Measurements from ENCODE around the gene NKAP.

DNA sequence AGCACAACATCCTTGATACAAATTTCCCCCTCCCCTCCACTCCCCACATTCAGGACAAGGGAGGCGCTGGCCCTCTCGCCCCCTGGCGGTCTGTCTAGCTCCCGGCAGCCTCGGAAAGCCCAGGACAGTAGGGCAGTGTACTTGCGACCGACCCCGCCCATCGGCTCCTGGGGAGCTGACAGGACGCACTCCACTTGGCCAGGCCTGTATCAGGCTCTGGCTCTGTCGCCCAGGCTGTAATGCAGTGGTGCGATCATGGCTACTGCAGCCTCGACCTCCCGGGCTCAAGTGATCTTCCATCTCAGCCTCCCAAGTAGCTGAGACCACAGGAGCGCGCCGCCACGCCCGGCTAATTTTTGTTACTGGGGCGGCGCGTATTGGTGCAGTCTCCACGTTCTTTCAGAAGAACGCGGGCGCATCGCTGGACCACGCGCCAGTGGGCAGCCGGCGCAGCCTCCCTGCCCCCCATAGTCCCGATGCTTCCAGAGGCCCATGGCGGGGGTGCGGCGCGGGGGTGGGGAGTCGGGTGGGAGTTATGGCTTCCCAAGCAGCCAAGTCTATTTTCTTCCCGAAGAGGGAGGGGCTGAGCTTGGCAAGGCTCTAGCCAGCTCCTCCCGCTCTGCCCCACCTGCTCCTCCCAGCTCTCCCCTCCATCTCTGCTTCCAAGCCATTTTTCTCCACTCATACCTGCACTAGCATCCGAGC lies 55.7 kb downstream of the NKAP start:
- no peak for TF ChIP-seq EZH2 (IDR thresholded peaks at IDR 0.05; ENCODE audit: borderline replicate concordance, low read depth, low read length, poor library complexity, severe bottlenecking)
- TF ChIP-seq, protein P1, sequence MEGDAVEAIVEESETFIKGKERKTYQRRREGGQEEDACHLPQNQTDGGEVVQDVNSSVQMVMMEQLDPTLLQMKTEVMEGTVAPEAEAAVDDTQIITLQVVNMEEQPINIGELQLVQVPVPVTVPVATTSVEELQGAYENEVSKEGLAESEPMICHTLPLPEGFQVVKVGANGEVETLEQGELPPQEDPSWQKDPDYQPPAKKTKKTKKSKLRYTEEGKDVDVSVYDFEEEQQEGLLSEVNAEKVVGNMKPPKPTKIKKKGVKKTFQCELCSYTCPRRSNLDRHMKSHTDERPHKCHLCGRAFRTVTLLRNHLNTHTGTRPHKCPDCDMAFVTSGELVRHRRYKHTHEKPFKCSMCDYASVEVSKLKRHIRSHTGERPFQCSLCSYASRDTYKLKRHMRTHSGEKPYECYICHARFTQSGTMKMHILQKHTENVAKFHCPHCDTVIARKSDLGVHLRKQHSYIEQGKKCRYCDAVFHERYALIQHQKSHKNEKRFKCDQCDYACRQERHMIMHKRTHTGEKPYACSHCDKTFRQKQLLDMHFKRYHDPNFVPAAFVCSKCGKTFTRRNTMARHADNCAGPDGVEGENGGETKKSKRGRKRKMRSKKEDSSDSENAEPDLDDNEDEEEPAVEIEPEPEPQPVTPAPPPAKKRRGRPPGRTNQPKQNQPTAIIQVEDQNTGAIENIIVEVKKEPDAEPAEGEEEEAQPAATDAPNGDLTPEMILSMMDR (conservative IDR thresholded peaks at IDR 0.05; ENCODE audit: low read depth, low read length) = peak; percentile 64

Data from A673 (cell line).